HL-60/S4 (cell line): ENCODE data around the gene RAP1A.
"Not testable (repeated sequence)": the region's sequence is repeated elsewhere in the genome, so short reads cannot be mapped to it uniquely, and the experiment has no call there.

Experiments
- in situ Hi-C: fragments of 300-500 bp; cut with MboI; formaldehyde crosslinking; loops from 2 replicates; pipeline ENCODE4 v1.14.3; 2022; ENCODE audit warnings: low sequenced_read_pairs

The RAP1A gene

DNA sequence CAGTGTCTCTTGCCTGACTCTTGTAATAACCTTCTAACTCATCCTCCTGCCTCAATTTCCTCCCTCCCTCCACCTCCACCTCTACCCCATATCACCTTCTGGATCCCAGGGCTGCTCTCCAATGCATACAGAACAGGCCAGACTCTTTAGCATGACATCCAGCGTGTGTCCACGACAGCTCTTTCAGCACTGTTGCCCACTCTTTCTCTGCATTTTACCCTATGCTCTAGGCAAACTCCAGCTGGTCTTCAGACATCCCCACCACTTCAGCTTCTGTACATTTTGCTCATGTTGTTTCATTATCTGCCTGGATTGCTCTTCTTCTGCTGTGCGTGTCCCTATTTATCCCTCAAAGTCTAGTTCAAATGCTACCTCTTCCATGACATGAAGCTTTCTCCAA is 114.8 kb downstream of the RAP1A start:
- in situ Hi-C loops, result no loop called here

DNA sequence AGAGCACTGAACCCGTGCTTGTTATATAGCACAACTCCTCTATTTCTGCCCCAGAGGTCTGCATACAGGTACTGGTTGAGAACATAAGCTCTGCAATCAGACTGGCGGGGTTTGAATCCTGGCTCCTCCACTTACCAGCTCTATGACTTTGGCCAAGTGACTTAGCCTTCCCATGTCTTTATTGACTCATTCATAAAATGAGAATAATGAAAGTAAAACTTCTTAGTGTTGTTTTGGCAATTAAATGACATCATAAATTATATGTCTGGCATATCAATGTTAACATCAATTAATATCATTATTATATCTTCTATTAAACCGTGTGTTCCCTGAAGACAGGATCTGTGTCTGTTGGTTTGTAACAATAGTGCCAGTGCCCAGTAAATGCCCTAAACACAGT is 115.3 kb downstream of the RAP1A start:
- in situ Hi-C loops, result no loop called here

DNA sequence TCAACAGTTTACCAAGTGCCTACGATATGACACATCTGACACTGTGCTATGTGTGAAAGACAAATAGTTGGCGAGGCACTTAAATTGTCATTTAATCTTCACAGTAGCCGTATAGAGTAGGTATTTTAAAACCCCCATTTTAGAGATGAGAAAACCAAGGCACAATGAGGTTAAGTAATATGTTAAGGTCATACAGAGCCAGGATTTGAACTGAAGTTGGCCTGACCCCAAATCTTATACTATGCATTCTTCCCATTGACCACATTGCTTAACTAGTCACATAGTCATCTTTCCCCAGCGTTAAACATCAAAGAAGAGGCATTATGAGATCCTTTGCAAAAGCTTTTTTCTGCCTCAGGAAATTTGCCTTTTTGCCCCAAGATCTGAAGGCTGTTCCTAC is 115.7 kb downstream of the RAP1A start:
- in situ Hi-C loops, result no loop called here

DNA sequence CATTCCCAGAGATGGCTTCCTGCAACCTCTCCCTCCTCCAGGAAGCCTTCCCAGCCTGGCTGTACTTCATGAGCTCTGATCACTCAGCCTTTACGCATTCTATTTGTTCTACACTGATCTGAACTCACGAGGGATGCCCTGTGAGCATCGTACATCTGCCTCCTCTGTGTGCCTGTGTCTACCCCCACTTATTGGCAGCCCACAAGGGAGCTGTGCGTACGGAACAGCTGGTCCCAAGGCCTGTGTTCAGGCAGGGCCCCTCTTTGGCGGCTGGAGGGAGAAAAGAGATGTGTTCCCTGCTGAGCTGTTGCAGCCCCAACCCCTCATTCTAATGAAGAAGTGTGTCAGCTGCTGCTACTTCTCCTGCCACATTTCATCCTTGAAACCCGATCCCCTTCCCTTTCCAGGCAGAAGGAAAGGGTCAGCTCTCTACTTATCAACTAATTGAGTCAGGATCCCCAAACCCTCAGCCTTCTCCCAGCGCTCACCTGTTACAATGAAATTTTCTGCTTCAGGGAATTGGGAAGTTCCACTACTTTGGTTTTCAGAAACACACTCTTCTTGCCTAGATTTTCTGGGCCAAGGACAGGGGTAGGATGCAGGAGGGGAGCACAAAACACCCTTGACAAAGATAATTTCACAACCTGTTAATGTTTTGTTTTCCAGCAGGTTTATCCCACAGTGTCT is 116.4 kb downstream of the RAP1A start:
- in situ Hi-C loops, result no loop called here

DNA sequence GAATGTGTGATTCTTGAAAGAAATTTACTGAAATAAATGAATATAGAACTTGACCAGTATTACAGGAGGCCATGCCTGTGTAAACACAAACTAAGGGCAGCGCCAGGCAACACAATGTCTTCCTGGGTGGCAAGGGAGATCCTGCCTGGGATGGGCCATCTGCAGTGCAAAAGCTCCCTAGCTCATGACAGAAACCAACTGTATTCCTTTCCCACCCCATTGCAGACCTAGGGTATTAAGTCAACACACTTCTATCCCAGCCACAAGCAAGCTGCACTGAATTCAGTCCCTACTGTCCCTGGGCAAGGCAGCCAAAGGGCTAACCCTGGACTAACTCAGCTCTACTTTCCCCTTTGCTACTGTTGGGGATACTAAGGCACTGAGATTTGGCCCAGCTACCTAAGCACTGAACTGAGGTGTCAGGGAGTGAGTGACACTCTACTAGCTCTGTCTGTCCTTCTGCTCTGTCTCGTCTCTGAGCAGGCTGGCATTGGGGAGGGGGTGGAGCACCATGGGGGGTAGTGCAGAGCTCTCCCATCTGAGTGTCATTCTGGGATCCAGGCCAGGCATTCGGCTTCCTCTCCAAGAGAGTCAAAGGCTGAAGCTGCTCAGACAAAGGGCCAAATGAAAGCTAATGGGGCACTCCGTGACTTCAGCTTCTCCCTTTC is 117.1 kb downstream of the RAP1A start:
- in situ Hi-C loops, result no loop called here

DNA sequence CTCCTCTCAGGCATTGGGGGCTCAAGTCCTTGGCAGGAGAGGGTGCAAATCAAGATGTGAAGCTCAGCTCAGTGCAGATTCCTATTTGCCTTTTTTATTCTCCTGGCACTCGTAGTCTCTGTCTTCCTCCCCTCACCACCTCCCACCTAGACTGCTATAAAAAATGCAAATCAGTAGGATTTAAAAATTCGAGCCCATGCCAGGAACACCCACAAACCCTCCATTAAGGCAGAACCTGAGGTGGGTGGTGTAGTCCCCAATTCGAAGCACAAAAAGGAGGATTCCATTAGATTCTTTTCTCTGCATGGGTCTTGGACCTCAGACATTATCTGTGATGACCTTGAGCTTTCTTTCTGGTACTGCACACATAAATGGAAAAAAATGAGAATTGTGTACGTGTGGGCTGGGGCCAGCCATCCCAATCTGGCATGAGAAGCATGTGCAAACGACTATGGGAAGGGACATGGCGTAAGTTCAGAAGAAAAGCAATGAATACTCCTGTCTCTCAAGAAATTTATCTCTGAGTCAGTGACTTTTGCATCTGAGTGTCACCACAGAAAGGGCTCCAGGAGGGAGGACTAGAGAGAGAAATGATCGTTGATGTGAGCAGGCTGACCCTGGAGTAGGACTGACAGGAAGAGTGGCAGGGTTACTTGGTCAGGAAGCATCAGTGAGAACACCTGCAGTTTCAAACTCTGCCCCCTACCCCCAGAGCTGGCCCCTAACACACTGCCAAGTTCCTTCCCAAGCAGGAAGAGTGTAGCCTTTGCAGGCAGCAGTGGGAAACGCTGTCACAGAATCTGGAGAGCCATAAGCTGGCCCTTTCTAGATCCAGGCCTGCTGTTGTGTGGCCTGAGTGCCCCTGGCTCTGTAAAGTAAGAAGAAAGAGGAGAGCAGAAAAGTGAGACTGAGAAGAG is 117.9 kb downstream of the RAP1A start:
- in situ Hi-C loops, result no loop called here

DNA sequence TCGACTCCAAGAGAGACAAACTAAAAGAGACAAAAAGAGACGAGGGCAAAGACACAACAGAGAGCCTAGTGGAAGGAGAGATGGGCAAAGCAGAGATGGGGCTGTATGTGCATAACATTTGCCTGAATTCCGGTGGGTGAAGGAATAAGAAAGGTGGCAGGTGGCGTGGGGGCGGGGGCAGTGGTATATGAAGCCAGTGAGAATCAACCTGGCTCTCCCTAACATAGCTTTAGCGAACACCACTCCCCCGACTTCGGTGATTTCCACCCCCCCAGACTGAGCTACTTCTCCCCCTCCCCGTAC is 118.5 kb downstream of the RAP1A start:
- in situ Hi-C loops, result no loop called here

DNA sequence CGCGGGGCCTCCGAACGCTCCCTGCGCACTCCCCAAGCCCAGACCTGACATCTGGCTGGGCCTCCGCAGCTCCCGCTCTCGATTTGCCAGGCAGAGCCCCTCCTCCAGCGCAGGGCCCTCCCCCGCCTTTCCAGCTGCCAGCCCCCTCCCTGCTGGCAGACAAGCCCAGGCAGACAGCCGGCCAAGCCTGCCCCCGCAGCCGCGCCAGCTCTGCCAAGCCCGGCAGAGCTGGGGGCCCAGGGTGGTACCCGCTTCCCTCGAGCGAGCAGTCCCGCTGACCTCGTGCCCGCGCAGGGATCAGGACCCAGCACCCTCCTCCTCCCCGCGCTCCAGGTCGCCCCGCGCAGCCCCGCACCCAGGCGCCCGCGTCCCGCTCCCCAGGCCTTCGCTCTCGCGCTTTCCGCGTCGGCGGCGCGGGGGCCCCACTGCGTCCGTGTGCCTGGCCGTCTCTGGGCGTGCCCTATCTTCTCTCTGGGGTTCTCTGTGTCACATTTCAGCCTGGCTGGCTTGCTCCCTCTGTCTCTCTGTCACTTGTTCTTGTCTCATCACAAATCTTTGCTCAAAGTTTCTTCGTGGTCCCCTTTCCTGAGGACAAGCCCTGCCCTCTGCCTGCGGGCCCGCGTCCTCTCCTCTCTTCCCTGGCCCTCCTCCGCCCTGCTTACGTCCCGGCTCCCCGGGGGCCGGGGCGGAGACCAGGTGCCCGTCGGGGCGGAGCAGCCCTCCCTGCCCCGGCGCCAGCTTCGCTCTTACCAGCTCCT is 119.0 kb downstream of the RAP1A start:
- in situ Hi-C loops, result no loop called here

DNA sequence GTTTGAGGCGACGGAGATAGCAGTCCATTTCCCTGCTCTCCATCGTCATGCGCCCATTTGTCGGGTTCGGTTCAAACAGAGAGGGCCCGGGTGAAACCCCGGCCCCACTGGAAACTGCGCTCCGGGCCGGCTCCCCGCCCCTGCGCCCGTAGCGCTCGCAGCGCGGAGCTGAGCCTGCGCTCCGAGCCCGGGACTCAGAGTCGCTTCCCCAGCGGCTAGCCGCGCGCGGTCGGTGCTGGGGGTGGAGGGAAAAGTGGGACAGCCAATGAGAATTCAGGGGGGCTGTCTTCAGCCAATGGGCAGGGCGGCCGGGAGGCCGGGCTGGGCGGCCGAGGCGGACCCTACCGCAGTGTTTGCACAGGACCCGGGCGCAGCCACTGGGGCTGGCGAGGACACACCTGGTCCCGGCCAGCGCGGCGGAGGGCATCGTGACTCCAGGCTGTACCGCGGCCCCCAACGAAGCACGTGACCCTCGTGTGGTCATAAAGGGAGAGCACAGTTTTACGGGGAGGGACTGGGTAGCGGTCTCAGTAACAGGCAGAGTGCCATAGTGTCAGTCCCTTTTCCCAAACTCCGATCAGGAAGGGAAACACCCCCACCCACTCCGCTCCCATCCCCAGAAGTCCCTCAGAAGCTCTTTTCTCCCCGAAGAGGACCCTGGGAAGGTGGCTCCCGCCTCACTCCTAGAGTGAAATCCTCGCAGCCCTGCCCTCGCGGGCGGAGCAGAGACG is 119.8 kb downstream of the RAP1A start, which contains the start of gene INKA2:
Gene INKA2, minus strand, starts transcription at position 202 of the 731 bp plus-strand sequence. Its CDS starts 153 bp downstream, at position 49.
- in situ Hi-C loops, result no loop called here

DNA sequence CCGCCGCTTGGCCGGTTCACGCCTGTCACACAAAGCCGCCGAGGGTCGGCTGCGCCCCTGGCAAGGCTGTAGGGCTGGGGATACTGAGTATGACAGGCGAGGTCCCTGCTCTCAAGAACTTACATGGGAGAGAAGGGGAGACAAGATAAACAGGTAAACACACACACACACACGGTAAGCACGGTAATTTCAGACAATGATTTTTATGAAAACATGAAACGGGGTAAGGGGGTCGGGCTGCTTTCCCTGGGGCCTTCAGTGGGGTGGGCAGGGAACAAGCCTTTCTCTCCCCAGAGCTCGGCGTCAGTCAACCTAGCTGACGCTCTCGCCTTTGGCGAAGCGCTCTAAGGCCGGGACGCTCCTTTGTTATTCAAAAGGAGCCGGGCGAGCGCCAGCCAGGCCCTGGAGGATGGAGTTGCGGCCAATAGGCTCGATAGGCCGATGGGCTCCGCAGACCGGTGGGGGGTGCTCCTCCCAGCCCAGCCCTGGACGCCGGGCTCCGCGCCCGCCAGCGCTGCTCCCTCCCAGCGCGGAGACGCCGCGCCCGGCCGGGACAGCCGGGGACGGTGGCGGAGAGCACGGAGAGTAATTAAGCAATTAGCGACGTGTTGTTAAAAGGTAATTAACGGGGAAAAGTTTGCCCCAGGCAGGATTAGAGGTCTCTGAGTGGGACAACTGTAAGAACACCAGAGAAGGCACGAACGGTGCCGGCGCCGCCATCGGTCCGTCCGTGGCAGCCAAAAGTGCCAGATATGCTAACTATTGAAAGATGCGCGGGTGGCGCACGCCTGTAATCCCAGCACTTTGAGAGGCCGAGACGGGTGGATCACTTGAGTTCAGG is 120.6 kb downstream of the RAP1A start:
- in situ Hi-C loops, result no loop called here

DNA sequence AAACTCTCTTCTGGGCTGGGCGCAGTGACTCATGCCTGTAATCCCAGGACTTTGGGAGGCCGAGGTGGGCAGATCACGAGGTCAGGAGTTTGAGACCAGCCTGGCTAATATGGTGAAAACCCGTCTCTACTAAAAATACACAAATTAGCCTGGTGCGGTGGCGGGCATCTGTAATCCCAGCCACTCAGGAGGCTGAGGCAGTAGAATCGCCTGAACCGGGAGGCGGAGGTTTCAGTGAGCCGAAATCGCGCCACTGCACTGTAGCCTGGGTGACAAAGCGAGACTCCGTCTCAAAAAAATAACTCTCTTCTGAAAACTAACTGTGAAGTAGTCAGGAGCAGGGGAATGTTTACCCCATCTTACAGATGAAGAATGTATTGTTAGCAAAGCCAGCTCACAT is 122.7 kb downstream of the RAP1A start:
- in situ Hi-C loops, result not testable (repeated sequence)

DNA sequence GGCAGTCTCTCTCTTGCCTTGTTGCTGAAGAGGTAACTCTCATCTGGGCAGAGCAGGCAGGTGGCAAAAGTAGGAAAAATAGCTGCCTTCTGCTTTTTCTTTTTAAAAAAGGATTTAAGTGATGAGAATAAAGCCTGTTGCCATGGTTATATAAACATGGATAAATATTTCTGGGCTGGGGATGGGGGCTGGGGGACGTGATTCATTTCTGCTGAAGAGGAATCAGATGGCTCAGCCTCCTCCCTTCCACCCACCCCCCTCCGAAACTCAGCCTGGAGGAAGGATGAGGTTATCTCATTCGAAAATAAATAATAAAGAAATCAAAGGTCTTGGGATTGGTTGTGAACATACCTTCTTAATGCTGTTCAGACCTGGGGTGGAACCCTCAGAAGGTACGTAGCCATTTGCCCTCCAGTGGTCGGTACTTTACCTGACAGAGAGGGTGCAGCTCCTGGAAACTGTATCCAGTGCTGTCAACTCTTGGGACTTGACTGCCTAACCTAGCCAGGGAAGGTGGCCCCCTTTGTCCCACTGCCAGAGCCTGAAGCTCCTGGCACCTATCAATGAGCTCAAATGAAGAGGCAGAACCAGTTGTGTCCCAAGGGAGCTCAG is 123.5 kb downstream of the RAP1A start:
- in situ Hi-C loops, result no loop called here

DNA sequence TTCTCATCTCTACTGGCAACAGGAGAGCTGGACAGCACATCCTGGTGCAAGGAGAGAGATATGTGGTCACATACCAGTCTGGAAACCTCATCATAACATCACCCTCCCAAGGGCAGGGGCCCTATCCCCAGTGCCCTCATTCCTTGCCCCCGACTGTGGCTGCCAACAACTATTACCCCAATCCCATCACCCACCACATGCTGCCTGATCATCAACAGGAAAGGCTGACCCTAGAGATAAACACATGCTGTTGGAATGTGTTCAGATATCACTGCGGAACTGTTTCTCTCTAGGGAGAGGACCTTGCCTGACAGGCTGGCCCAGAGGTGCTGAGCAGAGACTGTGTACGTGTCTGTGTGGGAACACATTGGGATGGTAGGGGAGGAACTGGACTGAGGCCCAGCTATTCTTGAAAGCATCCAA is 124.1 kb downstream of the RAP1A start:
- in situ Hi-C loops, result no loop called here

DNA sequence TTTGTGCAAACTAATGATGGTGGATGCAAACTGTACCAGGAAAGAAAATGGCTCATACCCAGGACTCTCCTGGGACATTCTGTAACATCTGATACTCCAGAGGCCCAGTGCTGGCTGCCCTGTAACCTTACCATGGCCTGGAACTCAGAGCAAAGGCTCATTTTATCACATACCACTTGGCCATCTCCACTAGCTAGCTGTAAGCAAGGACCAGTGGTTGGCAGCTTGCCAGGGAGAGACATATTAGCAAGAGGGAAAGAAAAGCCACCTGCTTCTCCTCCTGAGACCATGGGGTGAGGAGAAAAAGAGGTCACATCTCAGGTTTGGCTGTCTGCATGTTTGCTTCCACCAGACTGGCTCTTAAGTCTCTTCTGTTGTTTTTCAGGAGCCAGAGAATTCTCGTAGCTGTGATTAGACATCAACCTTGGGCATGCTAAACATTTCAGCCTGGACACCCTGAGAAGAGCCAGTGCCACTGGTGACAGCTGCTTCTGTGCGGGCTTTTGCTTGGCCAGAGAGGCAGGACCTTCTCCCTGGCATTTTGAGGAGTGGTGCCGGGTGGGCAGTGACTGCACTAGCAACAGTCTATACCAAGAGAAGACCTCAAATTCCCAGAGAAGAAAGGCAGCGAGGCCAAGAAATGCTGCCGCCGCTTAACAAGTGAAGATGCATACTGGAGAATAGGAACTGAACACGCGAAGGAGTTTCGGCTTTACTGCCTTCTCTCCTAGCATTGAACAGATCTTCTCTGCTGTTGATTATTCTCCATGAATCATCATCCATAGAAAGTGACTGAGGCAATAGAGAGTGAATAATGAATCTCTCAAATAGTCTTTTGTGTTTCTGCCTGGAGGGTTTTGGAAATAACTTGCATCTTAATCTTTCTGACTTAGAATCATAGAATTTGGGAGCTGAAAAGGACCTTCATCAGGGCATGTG is 126.4 kb downstream of the RAP1A start:
- in situ Hi-C loops, result no loop called here

DNA sequence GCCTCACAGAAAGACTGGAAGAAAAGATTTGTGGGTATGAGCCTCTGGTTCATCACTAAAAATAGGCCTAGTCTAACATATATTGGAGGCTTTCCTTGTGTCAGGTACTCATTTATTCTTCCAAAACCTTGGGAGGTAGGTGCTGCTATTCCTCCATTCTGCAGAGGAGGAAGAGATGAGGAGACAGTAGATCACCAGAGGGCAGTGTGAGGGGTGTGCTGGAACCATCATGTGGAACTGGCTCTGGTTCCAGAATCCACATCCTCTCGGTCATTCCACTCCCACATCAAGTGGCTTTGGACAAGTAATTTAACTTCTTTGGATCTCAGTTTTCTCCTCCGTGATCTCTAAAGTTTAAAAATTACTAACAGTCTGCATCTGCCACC is 127.0 kb downstream of the RAP1A start:
- in situ Hi-C loops, result no loop called here

DNA sequence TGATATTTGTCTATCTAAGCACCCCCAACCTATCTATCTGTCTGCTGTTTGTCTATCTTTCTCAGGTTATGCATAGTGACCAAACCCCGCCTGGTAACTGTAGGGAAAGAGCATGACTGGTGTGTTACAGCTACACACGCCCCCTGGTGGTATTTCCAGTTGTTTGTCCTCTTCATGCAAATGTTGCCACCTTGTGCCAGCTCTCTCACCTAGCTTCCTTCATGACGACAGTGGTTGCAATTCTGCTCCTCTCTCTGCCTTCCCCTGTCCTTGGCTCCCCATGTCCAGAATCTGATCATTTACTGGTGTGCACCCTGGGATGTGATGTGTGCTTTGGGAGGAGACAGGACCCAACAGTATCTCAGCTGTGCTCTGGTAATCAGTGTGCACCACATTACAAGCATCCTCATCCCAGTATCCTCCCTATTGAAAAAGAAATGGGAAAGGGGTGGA is 127.7 kb downstream of the RAP1A start:
- in situ Hi-C loops, result no loop called here

DNA sequence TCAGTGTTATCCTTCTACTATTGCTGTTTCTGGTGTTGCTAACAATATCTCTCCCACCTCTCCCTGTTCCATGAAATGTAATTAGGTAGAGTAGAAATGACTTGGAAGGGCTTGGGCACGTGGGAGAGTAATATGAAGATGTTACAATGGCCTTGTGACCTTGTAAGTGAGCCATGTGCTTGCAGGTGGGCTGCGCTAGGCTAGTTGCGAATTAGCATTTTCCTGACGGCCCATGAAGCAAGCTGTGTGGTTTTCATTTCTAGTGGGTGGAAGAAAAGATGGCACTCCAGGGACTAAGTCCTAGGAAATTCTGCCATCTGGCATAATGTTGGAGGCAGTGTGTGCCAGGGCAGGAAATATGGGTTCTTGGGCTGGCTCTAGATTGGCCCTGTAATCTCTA is 128.4 kb downstream of the RAP1A start:
- in situ Hi-C loops, result no loop called here

DNA sequence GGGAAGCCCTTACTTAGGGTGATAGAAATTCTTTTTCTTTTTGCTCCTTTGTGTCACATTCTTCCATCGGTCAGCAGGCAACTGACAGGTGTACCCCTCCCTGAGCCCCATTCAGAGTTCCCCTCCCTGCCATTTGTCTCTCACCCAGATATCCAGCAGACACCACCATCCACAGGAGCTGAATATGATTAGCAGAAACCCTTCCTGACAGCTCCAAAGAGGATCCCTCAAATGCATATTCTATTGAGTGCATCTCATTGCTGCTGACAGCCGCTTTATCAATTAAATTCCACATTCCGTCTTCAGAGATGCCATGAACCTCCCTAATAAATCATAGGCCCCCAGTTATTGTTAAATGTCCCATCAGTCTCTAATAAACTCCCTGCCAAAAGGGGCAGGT is 130.0 kb downstream of the RAP1A start:
- in situ Hi-C loops, result loop anchor here (5.0 to 25.0 kb wide), 2 partner anchors 32 to 537 kb away; partner anchors contain the start of gene DENND2D
